DLD1 (cell line): ENCODE data around the gene PHETA1.

Experiments
- in situ Hi-C: cut with HindIII; loops from 2 replicates; pipeline ENCODE4 v1.10.0; 2017; ENCODE audit warnings: low sequenced_read_pairs

Gene PHETA1, protein sequence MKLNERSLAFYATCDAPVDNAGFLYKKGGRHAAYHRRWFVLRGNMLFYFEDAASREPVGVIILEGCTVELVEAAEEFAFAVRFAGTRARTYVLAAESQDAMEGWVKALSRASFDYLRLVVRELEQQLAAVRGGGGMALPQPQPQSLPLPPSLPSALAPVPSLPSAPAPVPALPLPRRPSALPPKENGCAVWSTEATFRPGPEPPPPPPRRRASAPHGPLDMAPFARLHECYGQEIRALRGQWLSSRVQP

DNA sequence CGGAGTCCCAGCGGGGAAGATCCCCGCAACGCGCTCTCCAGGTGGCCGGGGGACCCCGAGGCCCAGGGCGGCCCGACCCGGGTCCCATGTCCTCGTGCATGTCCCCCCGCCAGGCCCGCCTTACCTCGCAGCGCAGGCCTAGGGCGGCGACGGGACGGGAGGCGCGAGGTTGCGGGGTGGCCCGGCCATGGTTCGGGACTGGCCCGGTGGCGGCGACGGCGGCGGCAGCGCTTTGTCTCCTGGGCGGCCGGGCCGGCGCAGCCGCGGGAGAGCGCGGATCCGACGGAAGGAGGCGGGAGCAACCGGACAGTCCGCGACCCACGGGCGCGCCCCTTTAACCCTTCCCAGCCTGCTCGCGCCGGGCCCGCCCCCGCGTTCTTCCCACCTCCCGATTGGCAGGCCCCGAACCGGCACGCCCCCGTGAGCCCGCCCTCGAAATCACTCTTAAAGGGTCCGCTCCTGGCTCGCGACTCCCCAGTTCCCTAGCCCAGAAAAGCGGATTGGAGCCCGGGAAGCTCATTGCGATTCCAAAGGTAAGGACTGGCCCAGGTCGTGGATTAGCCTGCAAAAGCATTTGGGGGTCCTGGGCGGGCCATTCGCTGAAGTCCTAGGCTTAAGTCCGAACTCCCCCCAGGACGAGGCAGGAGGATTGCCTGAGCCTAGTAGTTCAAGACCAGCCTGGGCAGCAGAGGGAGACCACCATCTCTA, at the start of gene PHETA1:
Gene PHETA1, minus strand, starts transcription at position 308 of the 708 bp plus-strand sequence. CDS start 5,668 bp downstream, outside the sequence.
- in situ Hi-C loops: no loop called here

DNA sequence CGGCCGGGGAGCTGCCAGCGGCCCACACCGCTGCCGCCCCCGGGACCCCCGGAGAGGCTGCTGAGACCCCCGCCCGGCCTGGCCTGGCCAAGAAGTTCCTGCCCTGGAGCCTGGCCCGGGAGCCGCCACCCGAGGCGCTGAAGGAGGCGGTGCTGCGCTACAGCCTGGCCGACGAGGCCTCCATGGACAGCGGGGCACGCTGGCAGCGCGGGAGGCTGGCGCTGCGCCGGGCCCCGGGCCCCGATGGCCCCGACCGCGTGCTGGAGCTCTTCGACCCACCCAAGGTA, 49.6 kb upstream of the PHETA1 start:
- in situ Hi-C loops: no loop called here

DNA sequence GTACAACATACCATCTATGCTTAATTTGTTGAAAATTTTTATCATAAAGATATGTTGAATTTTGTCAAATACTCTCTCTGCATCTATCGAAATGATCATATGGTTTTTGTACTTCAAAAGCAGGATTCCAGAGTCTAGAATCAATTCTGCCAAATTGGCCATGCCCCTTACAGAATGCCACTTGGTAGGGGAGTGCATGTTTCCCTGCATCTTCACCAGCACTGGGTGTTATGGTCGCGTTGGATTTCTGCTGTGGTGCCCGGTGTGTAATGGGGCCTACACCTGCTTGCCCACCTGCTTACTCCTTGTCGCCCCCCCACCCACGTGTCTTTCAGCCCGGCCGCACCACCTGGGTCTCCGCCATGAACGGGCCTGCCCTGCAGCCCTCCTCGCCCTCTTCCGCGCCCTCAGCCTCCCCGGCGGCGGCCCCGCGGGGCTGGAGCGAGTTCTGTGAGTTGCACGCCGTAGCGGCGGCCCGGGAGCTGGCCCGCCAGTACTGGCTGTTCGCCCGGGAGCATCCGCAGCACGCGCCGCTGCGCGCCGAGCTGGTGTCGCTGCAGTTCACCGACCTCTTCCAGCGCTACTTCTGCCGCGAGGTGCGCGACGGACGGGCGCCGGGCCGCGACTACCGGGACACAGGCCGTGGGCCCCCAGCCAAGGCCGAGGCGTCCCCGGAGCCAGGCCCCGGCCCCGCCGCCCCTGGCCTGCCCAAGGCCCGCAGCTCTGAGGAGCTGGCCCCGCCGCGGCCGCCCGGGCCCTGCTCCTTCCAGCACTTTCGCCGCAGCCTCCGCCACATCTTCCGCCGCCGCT, 49.1 kb upstream of the PHETA1 start:
- in situ Hi-C loops: no loop called here

DNA sequence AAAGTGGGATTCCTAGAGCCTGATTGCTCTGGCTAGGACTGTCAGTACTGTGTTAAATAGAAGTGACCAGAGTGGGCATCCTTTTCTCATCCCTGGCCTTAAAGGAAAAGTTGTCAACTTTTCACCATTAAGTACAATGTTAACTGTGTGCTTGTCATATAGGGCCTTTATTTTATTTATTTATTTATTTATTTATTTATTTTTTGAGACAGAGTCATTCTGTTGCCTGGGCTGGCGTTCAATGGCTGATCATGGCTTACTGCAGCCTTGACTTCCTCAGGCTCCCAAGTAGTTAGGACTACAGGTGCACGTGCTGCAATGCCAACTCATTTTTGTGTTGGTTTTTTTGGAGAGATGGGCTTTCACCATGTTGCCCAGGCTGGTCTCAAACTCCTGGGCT, 48.4 kb upstream of the PHETA1 start:
- in situ Hi-C loops: no loop called here

DNA sequence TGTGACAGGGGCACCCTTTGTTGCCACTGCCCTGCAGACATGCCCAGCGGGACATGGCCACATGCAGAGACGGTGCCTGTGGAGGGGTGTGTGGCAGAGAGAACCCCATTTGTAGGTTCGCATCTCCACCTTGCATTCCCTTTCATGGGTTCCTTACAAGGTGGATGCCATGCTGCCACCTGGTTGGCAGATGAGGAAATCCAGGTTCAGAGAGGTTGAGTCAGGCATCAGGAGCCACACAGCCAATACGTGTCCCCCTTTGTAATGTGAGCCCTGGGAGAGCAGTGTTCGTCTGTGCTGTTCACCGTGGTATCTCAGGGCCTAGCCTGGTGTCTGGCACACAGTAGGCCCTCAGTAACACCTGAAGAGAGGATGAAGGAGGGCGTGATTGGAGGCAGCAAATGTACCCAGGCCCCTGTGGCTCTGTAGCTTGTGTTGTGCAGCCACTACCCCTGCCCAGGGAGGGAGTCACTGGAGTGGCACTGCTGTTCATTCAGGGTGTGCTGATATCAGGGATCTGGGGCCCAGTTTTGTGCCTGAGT, 45.9 kb upstream of the PHETA1 start:
- in situ Hi-C loops: no loop called here

DNA sequence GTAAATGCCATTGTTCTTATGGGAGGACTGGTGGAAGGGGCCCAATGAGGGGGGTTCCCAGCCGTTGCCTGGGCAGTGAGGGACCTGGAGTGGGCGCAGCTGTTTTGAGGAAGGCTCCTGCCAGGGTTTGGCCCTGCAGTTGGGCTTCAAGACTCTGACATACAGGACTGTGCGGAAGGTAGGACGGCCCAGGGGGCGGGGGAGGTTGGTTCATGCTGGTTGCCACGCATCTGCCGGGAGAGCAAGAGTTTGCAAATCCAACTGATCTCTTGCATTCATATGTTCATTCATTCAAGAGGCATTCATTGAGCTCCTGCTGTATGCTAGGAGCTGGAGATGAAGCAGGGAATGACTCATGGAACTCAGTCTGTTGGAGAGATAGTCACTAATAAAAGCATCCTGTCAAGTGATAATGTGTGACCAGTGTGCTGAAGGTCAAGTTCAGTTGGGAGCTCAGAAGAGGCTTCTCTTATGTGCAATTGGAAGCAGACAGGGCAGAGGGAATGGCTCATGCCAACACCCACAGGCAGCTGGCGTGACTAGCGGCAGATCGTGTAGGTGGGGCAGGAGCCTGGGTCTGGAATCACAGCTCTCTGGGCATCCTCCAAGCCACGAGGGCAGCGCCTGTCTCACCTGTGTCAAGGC, 44.7 kb upstream of the PHETA1 start:
- in situ Hi-C loops: no loop called here

DNA sequence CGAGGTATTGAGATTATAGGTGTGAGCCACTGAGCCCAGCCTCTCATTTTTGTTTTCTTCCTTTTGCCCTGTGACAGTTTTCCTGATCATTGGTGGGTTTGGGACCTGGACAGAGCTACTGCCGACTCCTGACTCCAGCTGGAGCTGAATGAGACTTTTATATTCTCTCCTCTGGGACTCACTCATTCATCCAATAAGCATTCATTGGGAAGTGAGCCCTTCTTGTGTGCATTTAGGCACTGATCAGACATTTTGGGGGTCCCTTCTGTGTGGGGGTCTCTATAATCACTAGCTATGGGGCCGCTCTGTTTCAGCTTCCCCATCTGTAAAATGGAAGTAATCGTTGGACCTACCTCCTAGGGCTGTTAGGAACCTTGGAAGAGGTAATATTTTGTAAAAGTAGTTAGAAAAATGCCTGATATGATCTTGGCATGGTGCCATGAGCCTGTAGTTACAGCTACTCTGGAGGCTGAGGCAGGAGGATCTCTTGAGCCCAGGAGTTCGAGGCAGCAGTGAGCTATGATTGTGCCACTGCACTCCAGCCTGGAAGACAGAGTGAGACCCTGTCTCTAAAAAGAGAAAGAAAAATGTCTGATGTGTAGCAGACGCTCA, 44.0 kb upstream of the PHETA1 start:
- in situ Hi-C loops: no loop called here

DNA sequence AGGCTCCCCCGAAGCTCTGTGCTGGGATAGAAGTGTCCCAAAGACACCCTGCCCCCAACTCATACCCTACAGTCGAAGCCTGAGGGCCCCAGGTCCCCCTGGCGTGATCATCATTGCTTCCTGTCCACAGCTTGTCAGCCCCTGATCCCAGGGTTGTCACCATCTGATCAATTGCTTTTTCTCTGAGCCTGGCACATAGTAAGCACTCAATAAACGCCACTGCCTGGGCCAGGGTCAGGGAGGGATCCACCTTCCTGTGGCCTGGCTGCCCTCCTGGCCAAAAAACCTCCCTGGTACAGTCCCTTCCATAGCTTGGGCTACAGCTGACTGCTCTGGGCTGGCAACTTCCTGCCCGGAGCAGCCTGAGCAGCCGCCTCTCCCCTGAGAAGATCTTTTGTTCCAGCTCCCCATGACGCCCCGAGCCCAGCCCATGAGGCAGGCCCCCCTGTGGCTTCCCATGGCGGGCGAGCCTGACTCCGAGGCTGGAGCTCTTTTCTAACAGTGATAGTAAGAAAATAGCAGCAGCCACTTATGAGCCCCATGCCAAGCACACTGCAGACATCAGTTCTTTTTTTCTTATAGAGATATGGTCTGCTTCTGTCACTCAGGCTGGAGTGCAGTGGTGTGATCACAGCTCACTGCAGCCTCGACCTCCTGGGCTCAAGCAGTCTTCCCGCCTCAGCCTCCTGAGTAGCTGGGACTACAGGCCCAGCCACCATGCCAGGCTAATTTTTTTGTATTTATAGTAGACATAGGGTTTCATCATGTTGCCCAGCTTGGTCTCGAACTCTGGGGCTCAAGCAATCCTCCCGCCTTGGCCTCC, 43.3 kb upstream of the PHETA1 start:
- in situ Hi-C loops: no loop called here

DNA sequence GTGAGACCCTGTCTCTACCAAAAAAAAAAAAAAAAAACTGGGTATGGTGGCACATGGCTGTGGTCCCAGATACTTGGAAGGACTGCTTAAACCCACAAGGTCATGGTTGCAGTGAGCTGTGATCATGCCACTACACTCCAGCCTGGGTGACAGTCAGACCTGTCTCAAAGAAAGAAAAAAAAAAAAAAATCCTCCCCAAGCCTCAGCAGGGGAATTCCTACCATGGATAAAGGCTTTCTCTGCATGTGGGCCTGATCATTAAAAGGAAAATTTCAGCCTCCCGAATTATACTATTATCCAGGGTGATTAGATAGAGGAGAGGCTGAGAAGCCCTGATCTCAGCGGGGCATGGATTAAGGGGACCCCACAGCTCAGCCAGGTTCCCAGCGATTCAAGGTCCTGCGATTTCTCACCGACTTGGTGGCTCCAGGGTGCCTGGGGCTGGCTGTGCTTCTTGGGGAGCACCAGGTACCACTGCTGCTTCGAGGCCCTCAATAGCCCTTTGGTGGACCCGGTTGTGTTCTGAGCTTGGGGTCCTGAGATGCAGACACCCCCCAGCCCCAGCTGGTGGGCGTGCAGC, 42.4 kb upstream of the PHETA1 start:
- in situ Hi-C loops: no loop called here

DNA sequence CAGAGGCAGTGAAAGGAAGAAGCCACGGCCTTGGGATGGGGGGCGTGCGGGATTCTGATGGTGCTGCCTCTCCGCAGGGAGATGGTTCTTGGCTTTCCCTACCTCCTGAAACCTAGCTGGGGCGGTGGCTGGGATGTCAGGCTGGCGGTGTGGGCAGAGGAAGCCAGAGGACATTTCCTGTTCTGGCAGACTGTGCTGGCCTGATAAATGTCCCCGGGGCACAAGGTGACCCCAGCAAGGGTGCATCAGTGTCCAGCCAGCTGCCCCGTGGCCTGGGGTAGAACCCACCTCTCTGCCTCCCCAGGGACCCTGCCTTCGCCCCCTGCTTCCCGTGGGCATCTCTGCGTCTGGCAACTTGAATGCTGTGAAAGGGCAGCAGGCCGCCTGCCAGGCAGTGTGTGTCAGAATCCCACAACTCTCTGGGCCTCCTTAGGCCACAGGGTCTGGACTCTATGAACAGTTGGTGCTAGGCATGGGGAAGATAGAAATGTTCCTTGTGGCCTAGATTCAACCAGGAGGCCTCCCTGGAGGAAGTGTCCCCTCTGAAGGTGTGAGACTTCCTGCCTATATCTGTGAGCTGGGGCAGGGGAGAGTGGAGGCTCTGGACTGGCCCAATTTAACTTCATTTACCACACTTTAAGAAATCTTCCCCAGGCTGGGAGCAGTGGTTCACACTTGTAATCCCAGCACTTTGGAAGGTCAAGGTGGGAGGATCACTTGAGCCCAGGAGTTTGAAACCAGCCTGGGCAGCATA, 41.7 kb upstream of the PHETA1 start:
- in situ Hi-C loops: no loop called here

DNA sequence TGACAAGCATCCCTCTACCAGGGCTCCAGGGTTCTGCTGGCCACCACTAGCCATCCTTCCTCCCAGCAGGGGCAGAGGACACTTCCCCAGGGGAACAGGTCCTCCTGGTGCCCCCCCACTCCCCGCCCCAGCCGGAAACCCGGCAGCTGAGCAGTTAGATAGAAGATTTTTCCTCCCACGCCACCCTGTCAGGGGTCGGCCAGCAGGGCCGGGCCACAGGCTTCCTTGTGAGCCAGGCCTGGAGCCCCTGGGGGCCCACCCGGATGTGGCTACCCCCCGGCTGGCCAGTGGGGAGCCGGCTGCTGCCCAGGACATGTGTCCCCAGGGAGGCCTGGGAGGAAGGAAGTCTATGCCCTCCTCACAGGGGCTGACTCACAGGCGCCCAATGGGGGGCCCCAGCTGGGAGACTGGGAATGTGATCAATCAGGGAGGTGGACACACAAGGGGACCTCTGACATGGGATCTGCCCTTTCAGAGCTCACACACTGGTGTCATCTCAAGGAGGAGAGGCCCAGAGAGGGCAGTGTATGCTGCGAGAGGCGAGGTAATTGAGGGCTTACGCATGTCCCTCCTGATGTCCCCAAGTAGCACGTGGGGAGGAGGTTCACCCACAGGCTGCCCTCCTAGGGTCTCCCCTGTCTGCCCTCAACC, 41.0 kb upstream of the PHETA1 start:
- in situ Hi-C loops: no loop called here

DNA sequence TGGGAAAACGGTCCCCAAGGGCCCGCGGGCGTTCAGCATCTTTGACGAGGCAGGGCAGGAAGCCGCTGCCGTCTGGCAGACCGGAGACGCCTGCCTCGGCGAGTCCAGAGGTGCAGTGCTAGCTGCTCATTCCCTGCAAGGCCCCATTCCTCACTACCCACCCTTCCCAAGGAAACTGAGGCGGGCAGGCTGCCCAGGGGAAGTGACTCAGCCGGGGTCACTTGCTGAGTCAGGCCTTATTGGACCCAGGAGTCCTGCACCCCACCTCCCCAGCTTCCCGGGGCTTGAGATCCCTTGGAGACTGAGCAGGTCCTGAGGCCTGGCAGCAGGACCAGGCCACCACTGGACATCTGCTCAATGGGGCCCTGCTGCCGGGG, 40.5 kb upstream of the PHETA1 start:
- in situ Hi-C loops: no loop called here

DNA sequence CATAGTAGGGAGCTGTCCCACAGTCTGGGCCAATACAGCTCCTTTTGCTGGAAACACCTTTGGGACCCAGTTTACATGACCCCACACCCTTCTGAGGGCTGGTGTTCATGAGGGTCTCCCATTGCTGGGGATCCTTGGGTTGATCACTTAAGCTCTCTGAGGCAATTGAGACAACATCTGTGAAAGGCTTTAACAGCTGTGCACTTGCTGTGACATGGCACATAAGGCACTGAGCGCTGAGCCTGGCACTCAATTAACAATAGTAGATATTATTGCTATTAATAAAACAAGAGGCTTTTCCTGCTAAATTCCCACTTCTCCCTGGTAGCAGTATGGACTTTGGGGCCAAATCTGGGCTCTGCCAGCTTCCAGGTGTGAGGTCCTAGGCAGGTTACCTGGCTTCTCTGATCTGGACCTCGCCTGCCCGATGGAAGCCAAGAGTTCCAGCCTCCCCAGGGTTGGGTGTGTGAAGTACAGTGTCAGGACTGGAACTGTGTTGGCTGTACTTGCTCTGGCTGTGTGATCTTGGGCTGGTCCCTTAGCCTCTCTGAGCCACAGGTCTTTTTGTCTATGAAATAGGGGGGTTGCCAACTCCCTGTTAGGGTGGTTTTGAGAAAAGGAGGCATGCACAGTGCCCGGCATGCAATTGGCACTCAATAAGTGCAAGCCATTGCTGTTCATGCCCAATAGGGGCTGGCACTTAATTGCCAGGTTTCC, 39.9 kb upstream of the PHETA1 start:
- in situ Hi-C loops: no loop called here

DNA sequence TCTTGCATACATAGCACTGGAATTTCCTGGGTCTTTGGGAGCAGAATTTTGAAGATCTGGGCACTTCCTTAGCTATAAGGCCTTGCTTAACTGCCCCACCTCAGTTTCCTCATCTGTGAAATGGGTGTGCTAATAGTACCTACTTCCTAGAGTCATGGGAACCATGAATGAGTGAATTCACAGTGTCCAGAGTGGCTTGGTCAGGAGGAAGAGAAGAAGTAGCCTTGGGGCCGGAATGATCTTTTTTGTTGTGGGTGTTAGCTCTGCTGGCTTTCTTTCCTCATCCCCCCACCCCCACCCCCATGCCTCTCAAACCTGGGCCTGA, 39.2 kb upstream of the PHETA1 start:
- in situ Hi-C loops: no loop called here

DNA sequence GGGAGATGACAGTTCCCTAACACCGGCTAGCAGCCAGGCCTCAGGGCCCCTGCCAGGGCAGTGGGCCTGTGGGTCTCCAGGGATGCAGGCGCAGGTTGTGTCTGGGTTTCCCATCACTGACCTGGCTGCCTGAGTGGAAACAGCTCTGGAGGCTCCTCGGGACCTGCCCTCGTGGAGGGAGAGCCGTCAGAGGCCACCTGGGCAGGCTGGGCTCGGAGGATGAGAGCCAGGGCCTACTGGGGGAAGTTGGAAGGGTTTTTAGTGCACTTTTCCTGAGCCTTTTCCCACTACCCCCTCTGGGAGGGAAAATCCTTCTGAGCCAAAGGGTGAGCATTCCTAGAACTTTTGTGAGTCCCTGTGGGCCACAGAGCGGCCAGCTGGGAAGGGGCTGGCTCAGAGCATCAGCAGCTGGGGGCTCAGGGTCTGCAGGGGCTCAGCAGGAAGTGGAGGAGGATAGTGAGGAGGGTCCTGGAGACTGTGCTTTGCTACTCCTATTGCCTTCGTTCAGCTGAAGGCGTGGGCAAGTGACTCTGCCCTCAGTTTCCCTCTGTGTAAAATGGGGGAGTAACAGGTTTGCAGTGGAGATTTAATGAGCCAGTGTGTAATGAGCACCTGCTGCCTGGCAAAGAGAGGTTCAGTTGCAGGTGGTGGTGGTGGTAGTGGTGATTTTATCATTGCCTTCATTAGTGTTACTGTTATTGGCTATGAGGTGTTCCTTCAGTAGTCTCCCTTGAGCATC, 38.7 kb upstream of the PHETA1 start:
- in situ Hi-C loops: no loop called here

DNA sequence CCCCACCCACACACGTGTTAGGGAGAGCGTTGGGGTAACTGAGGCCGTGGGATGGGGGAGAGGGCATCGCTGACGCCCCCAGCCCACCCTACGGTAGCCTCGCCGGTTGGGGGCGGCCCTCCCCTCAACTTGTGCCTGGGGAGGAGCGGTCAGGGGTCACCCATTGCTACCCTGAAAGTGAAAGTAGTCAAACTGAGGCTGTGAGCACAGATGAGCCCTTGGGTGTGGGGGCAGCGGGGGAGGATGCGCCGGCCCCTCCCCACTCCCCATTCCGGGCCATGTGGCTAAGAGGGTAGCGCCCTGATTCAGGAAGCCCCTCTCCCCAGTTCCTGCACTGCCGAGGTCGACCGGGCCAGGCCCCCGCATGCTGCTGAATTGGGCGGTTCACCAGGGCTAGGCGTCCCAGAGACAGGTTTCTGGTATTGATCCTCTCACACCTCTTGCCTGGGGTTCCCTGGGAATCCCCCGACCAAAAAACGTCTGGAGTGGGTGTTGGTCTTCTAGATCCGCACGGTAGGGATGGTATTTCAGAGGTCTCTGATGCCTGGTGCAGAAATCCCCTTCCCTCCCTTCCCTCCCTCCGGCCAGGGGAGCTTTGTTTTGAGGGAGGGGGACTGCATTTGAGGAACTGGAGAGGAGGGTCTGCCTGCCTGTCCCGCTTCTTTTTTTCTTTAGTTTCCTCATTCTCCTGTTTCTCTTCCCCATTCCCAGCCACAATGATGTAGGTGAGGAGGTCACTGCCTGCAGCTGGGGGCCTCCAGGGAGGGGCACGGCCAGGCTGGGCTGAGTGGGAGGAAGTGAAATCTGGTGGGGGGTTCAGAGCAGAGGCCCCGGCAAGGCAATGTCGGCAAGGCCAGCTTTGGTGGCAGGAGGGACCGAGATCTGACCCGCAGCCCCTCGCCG, 37.8 kb upstream of the PHETA1 start:
- in situ Hi-C loops: no loop called here
